ENCODE results near the gene DGKB. TPM values are rescaled to one million over a fixed set of nuclear protein-coding genes. Genes with fewer than 3 reads are reported as not detected.

DGKB gene
- polyA plus RNA-seq, 1 of the 3 experiments (the other 2 are of a cell fraction), result 2.1 TPM

GRCh38 chr7:14235056-14235455, 667.5 kb downstream of the DGKB start:
- 93% methylated on average over 2 of the region's 2 CpGs for WGBS (ENCODE audit: low lambda C conversion rate)
- TF ChIP-seq RCOR1 (IDR thresholded peaks at IDR 0.05; ENCODE audit: low read length), result no peak
- TF ChIP-seq USF1 (IDR thresholded peaks at IDR 0.05; ENCODE audit: borderline replicate concordance, low read depth), result no peak
- TF ChIP-seq CTCF (IDR thresholded peaks at IDR 0.05), result no peak
- TF ChIP-seq RAD21 (IDR thresholded peaks at IDR 0.05; ENCODE audit: low read length), result no peak
- no peak for TF ChIP-seq YY1 (IDR thresholded peaks at IDR 0.05; ENCODE audit: low read depth)
- no peak for TF ChIP-seq EZH2phosphoT487 (IDR thresholded peaks at IDR 0.05; ENCODE audit: borderline replicate concordance, low read depth)
- TF ChIP-seq REST (IDR thresholded peaks at IDR 0.05; ENCODE audit: low read depth, low read length), result no peak
- TF ChIP-seq FOXJ3 (CRISPR knock-in tag; IDR thresholded peaks at IDR 0.05), result no peak
- no peak for TF ChIP-seq SMC3 (IDR thresholded peaks at IDR 0.05; ENCODE audit: low read depth, low read length)
- no peak for TF ChIP-seq PBX3 (IDR thresholded peaks at IDR 0.05)
- no peak for TF ChIP-seq TAF1 (IDR thresholded peaks at IDR 0.05; ENCODE audit: borderline replicate concordance, low read depth, low read length)
- TF ChIP-seq NFIC (IDR thresholded peaks at IDR 0.05; ENCODE audit: borderline replicate concordance), result peak; percentile 27; the same call in 1 of the 2 replicates
- no peak for TF ChIP-seq MXI1 (IDR thresholded peaks at IDR 0.05; ENCODE audit: low read depth, low read length)
- TF ChIP-seq TCF12 (IDR thresholded peaks at IDR 0.05), result peak; percentile 44; the same call in 1 of the 2 replicates
- no peak for TF ChIP-seq FOSL2 (IDR thresholded peaks at IDR 0.05; ENCODE audit: borderline replicate concordance, low read depth)
- TF ChIP-seq JUND (IDR thresholded peaks at IDR 0.05), result no peak
- ChIA-PET POLR2A (no interaction called here), CTCF (no interaction called here)
- Histone ChIP-seq H3F3A (replicated peaks; ENCODE audit: insufficient read depth) (no peaks in the 10 kb centered on the region), H3K4me2 (no peak overlapping the region), H3K27me3 (ENCODE audit: insufficient read depth) (no peaks in the 10 kb centered on the region), H3K4me1 (ENCODE audit: control insufficient read depth in 1 of 2, insufficient read depth in 2 of 2, low read depth in 1 of 2, low read length in 1 of 2) (peaks cover 7 to 16% of the 10 kb centered on the region in 2 experiments; a peak in 3 of 4 replicates), H3K79me2 (ENCODE audit: insufficient read depth) (no peaks in the 10 kb centered on the region; the same call in 1 of the 2 replicates), H3K9ac (no peak overlapping the region), H2AFZ (ENCODE audit: low read depth) (no peak overlapping the region), H3K4me3 (ENCODE audit: low read depth in 2 of 2, low read length in 1 of 2) (no peak overlapping the region), H4K20me1 (ENCODE audit: insufficient read depth) (no peaks in the 10 kb centered on the region), H3K9me2 (no peaks in the 10 kb centered on the region), H3K9me3 (no peaks in the 10 kb centered on the region), H3K27ac (ENCODE audit: low read depth in 2 of 2, low read length in 1 of 2) (peak overlapping the region in 1 of 2 experiments; percentile 14; a peak in 2 of 4 replicates), H3K36me3 (replicated peaks in 1 of 2; ENCODE audit: control insufficient read depth in 1 of 2, insufficient read depth in 2 of 2, low read length in 1 of 2) (no peaks in the 10 kb centered on the region)
- DNase-seq, result no peak

Measured in SK-N-SH (cell line).